AG04450 (cell line): ENCODE measurements around the gene CEACAM19. TPM values are rescaled to one million over a fixed set of nuclear protein-coding genes. Genes with fewer than 3 reads are reported as not detected.

ENCODE experiments used
- CTCF ChIA-PET: fragments of 300-600, 350-600 bp; formaldehyde crosslinking; extraction: SDS; loops from one replicate; lab custom pipeline; 2022; ENCODE audit warnings: antibody characterized with exemption, inconsistent platforms; lab: Charles Lee
- POLR2A ChIA-PET: fragments of 350-600 bp; formaldehyde crosslinking; extraction: SDS; loops from one replicate; lab custom pipeline; 2021; ENCODE audit warnings: antibody characterized with exemption, inconsistent platforms; lab: Yijun Ruan, JAX
- DNase-seq: peaks from one replicate; pipeline ENCODE4 v3.0.0-alpha.2; 2011; ENCODE audit warnings: low read depth, low spot score
- H3K27ac ChIP-seq: one replicate; pipeline ENCODE4 v1.5.1; 2012; ENCODE audit warnings: low read depth, low read length, control low read depth
- H3K27me3 ChIP-seq: one replicate; pipeline ENCODE4 v1.6.0; 2012; ENCODE audit warnings: low read length; ENCODE audit not compliant: control insufficient read depth, insufficient read depth
- H3K4me3 ChIP-seq: 2 replicates; pipeline ENCODE4 v1.5.1; 2011; ENCODE audit warnings: mild to moderate bottlenecking, low read depth, low read length, control low read depth
- H3K9me3 ChIP-seq: 2 replicates; pipeline ENCODE4 v1.5.1; 2012; ENCODE audit warnings: low read length; ENCODE audit not compliant: control insufficient read depth, insufficient read depth
- polyA plus RNA-seq: library from polyadenylated mRNA; depleted of rRNA; stranded (reverse); fragments of >200 nt; gene quantifications from 2 replicates; pipeline ENCODE4 v1.2.3, GENCODE V29; 2011
- TF ChIP-seq, protein P1 (sequence below): IDR thresholded peaks from 2 replicates; pipeline ENCODE4 v1.5.1; 2011; ENCODE audit warnings: low read depth, low read length, control low read depth, inconsistent platforms

The CEACAM19 gene
- polyA plus RNA-seq, 1 experiment = 11.3 TPM

DNA sequence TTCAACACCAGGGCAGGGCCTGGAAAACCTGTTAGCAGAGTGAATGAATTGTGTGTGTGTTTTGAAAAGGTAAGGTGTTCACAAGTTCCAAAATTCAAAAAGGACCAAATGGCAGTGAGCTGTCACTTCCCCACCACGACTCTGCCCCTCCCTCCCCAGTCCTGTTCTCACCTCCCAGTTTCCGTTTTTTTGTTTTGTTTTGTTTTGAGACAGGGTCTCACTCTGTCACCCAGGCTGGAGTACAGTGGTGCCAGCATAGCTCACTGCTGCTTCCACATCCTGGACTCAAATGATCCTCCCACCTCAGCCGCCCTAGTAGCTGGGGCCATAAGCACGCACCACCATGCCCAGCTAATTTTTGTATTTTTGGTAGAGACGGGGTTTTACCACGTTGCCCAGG is 56.9 kb downstream of the CEACAM19 start:
- no peak overlapping the region for H3K4me3 ChIP-seq
- no peak overlapping the region for H3K27ac ChIP-seq
- no peaks in the 10 kb centered on the region for H3K27me3 ChIP-seq
- no peak for DNase-seq
- CTCF ChIA-PET = interaction anchor here (0.9 to 2.8 kb wide), 3 partner anchors 42 to 157 kb away, joined by 3 to 14 read pairs (median 3); no protein-coding TSS in a partner anchor
- TF ChIP-seq, protein P1, sequence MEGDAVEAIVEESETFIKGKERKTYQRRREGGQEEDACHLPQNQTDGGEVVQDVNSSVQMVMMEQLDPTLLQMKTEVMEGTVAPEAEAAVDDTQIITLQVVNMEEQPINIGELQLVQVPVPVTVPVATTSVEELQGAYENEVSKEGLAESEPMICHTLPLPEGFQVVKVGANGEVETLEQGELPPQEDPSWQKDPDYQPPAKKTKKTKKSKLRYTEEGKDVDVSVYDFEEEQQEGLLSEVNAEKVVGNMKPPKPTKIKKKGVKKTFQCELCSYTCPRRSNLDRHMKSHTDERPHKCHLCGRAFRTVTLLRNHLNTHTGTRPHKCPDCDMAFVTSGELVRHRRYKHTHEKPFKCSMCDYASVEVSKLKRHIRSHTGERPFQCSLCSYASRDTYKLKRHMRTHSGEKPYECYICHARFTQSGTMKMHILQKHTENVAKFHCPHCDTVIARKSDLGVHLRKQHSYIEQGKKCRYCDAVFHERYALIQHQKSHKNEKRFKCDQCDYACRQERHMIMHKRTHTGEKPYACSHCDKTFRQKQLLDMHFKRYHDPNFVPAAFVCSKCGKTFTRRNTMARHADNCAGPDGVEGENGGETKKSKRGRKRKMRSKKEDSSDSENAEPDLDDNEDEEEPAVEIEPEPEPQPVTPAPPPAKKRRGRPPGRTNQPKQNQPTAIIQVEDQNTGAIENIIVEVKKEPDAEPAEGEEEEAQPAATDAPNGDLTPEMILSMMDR = no peak
- POLR2A ChIA-PET = no interaction called here
- H3K9me3 ChIP-seq = no peaks in the 10 kb centered on the region; the same call in 1 of the 2 replicates

DNA sequence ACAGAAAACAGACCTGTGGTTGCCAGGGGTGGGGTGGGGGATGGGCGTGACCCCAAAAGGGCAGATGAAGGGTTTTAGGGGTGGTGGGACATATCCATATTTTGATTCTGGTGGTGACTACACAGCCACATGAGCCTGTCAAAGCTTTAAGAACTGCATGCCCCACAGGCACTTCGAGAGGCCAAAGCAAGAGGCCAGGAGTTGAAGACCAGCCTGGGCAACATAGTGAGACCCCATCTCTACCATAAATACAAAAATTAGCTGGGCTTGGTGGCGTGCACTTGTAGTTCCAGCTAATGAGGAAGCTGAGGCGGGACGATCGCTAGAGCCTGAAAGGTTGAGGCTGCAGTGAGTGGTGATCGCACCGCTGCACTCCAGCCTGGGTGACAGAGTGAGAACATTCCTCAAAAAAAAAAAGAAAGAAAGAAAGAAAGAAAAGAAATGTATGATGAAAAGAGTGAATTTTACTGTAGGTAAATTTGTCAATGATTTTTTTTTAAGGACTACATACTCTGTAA is 58.3 kb downstream of the CEACAM19 start:
- H3K9me3 ChIP-seq = no peaks in the 10 kb centered on the region; the same call in 1 of the 2 replicates
- no peak overlapping the region for H3K27ac ChIP-seq
- TF ChIP-seq, protein P1 = no peak
- DNase-seq = no peak
- no peaks in the 10 kb centered on the region for H3K27me3 ChIP-seq
- no peak overlapping the region for H3K4me3 ChIP-seq
- CTCF ChIA-PET = interaction anchor here (1.6 to 2.8 kb wide), 2 partner anchors 41 to 55 kb away, joined by 5 to 14 read pairs; no protein-coding TSS in a partner anchor
- POLR2A ChIA-PET = no interaction called here

DNA sequence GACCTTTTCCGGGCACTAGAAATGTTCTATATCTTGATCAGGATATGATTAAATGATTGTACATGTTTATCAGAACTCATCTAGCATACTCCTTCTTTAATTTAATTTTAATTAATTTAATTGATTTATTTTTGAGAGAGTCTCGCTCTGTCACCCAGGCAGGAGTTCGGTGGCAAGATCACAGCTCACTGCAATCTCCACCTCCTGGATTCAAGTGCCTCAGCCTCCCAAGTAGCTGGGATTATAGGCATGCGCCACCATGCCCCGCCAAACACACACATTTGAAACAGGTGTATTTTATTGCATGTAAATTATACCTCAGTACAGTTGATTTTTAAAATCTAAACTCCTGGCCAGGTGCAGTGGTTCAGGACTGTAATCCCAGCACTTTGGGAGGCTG is 59.8 kb downstream of the CEACAM19 start:
- ChIA-PET CTCF (interaction anchor here (2.5 kb wide), 1 partner anchor 40 kb away, joined by 11 read pairs; no protein-coding TSS in a partner anchor), POLR2A (interaction anchor here (0.9 kb wide), 1 partner anchor 42 kb away, joined by 6 read pairs; no protein-coding TSS in a partner anchor)
- no peak for DNase-seq

DNA sequence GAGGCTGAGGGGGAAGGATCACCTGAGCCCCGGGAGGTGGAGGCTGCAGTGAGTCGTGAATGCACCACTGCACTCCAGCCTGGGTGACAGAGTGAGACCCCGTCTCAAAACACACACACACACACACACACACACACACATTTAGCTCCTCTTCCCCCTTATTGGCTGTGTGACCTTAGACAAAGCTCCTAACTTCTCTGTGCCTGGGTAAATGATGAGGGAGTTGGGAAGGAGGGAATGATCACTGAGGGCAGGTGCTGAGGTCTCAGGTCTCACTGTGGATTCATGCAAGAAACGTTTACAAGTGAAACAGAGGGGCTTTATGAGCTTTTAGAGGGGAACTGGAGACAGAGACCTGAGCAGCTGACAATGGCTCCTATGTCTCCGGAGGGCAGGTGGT is 60.3 kb downstream of the CEACAM19 start:
- TF ChIP-seq, protein P1 = no peak
- H3K4me3 ChIP-seq = no peak overlapping the region
- no peaks in the 10 kb centered on the region for H3K27me3 ChIP-seq
- no peak for DNase-seq
- H3K27ac ChIP-seq = no peak overlapping the region
- H3K9me3 ChIP-seq = no peaks in the 10 kb centered on the region
- ChIA-PET POLR2A (interaction anchor here (0.9 kb wide), 1 partner anchor 42 kb away, joined by 6 read pairs; no protein-coding TSS in a partner anchor), CTCF (interaction anchor here (2.4 to 2.5 kb wide), 2 partner anchors 40 to 53 kb away, joined by 7 to 11 read pairs; no protein-coding TSS in a partner anchor)

More for the DNA sequence above, 59.8 kb downstream of the CEACAM19 start:
- Histone ChIP-seq H3K27ac (no peak overlapping the region), H3K9me3 (no peaks in the 10 kb centered on the region), H3K4me3 (no peak overlapping the region), H3K27me3 (no peaks in the 10 kb centered on the region)
- TF ChIP-seq, protein P1 = no peak
